ENCODE measurements around the gene MRO.

Gene MRO

GRCh38 chr18:50757358-50757757, 62.5 kb downstream of the MRO start:
- H3K27me3 ChIP-seq (ENCODE audit: low read depth) = peaks cover 3% of the 10 kb centered on the region; the same call in 1 of the 2 replicates
- peak in 1 of 2 experiments; percentile 11 for DNase-seq (ENCODE audit: low spot score in 2 of 2)
- in situ Hi-C loops (cut with MboI; ENCODE audit: low sequenced_read_pairs) = no loop called here
- no peak overlapping the region for H3K4me3 ChIP-seq
- no peaks in the 10 kb centered on the region for H3K4me1 ChIP-seq
- H3K36me3 ChIP-seq (replicated peaks) = no peaks in the 10 kb centered on the region
- no peaks in the 10 kb centered on the region; the same call in 1 of the 2 replicates for H3K9me3 ChIP-seq

GRCh38 chr18:50754297-50754696, 65.5 kb downstream of the MRO start:
- no peak overlapping the region for H3K4me3 ChIP-seq
- in situ Hi-C loops (cut with MboI; ENCODE audit: low sequenced_read_pairs) = no loop called here
- H3K27me3 ChIP-seq (ENCODE audit: low read depth) = no peaks in the 10 kb centered on the region
- no peaks in the 10 kb centered on the region for H3K36me3 ChIP-seq (replicated peaks)
- H3K4me1 ChIP-seq = no peaks in the 10 kb centered on the region
- no peak for DNase-seq (ENCODE audit: low spot score in 2 of 2)
- no peaks in the 10 kb centered on the region for H3K9me3 ChIP-seq

- H3K4me1 ChIP-seq = no peaks in the 10 kb centered on the region
- DNase-seq (ENCODE audit: low spot score in 2 of 2) = no peak
- no peaks in the 10 kb centered on the region for H3K9me3 ChIP-seq
- H3K4me3 ChIP-seq = no peak overlapping the region
- no peaks in the 10 kb centered on the region for H3K36me3 ChIP-seq (replicated peaks)
- no peaks in the 10 kb centered on the region for H3K27me3 ChIP-seq (ENCODE audit: low read depth)
- in situ Hi-C loops (cut with MboI; ENCODE audit: low sequenced_read_pairs) = no loop called here
Observed at GRCh38 chr18:50753311-50753710, 66.5 kb downstream of the MRO start.

- DNase-seq (ENCODE audit: low spot score in 2 of 2) = no peak
- no peaks in the 10 kb centered on the region for H3K9me3 ChIP-seq
- no peak overlapping the region for H3K4me3 ChIP-seq
- no peaks in the 10 kb centered on the region for H3K36me3 ChIP-seq (replicated peaks)
- H3K27me3 ChIP-seq (ENCODE audit: low read depth) = no peaks in the 10 kb centered on the region
- in situ Hi-C loops (cut with MboI; ENCODE audit: low sequenced_read_pairs) = no loop called here
- H3K4me1 ChIP-seq = no peaks in the 10 kb centered on the region
Observed at GRCh38 chr18:50751947-50752346, 67.9 kb downstream of the MRO start.

- no peak overlapping the region for H3K4me3 ChIP-seq
- H3K9me3 ChIP-seq = no peaks in the 10 kb centered on the region
- no peaks in the 10 kb centered on the region for H3K36me3 ChIP-seq (replicated peaks)
- in situ Hi-C loops (cut with MboI; ENCODE audit: low sequenced_read_pairs) = no loop called here
- no peaks in the 10 kb centered on the region for H3K27me3 ChIP-seq (ENCODE audit: low read depth)
- DNase-seq (ENCODE audit: low spot score in 2 of 2) = no peak
- H3K4me1 ChIP-seq = no peaks in the 10 kb centered on the region
Observed at GRCh38 chr18:50751490-50751889, 68.3 kb downstream of the MRO start.

GRCh38 chr18:50750546-50750945, 69.3 kb downstream of the MRO start:
- in situ Hi-C loops (cut with MboI; ENCODE audit: low sequenced_read_pairs) = no loop called here
- no peak for DNase-seq (ENCODE audit: low spot score in 2 of 2)
- no peaks in the 10 kb centered on the region for H3K4me1 ChIP-seq
- no peak overlapping the region for H3K4me3 ChIP-seq
- no peaks in the 10 kb centered on the region for H3K27me3 ChIP-seq (ENCODE audit: low read depth)
- no peaks in the 10 kb centered on the region for H3K36me3 ChIP-seq (replicated peaks)
- no peaks in the 10 kb centered on the region for H3K9me3 ChIP-seq

GRCh38 chr18:50749945-50750344, 69.9 kb downstream of the MRO start:
- H3K27me3 ChIP-seq (ENCODE audit: low read depth) = no peaks in the 10 kb centered on the region
- no peak for DNase-seq (ENCODE audit: low spot score in 2 of 2)
- H3K4me3 ChIP-seq = no peak overlapping the region
- no peaks in the 10 kb centered on the region for H3K4me1 ChIP-seq
- in situ Hi-C loops (cut with MboI; ENCODE audit: low sequenced_read_pairs) = no loop called here
- H3K36me3 ChIP-seq (replicated peaks) = no peaks in the 10 kb centered on the region
- no peaks in the 10 kb centered on the region for H3K9me3 ChIP-seq

- H3K4me1 ChIP-seq = no peaks in the 10 kb centered on the region
- H3K9me3 ChIP-seq = no peaks in the 10 kb centered on the region
- no peaks in the 10 kb centered on the region for H3K36me3 ChIP-seq (replicated peaks)
- H3K4me3 ChIP-seq = no peak overlapping the region
- in situ Hi-C loops (cut with MboI; ENCODE audit: low sequenced_read_pairs) = no loop called here
- DNase-seq (ENCODE audit: low spot score in 2 of 2) = no peak
- H3K27me3 ChIP-seq (ENCODE audit: low read depth) = no peaks in the 10 kb centered on the region
Observed at GRCh38 chr18:50749421-50749820, 70.4 kb downstream of the MRO start.

GRCh38 chr18:50748243-50749229, 71.3 kb downstream of the MRO start:
- no peaks in the 10 kb centered on the region for H3K9me3 ChIP-seq
- DNase-seq (ENCODE audit: low spot score in 2 of 2) = peak; percentile 9 to 61
- H3K4me1 ChIP-seq = no peaks in the 10 kb centered on the region
- in situ Hi-C loops (cut with MboI; ENCODE audit: low sequenced_read_pairs) = no loop called here
- H3K27me3 ChIP-seq (ENCODE audit: low read depth) = no peaks in the 10 kb centered on the region
- no peak overlapping the region for H3K4me3 ChIP-seq
- H3K36me3 ChIP-seq (replicated peaks) = no peaks in the 10 kb centered on the region

- Histone ChIP-seq H3K27me3 (ENCODE audit: low read depth) (no peaks in the 10 kb centered on the region), H3K36me3 (replicated peaks) (no peaks in the 10 kb centered on the region), H3K4me3 (no peak overlapping the region), H3K9me3 (no peaks in the 10 kb centered on the region), H3K4me1 (no peaks in the 10 kb centered on the region)
- no peak for DNase-seq (ENCODE audit: low spot score in 2 of 2)
- in situ Hi-C loops (cut with MboI; ENCODE audit: low sequenced_read_pairs) = no loop called here
Observed at GRCh38 chr18:50747849-50748242, 72.0 kb downstream of the MRO start.

GRCh38 chr18:50745945-50746344, 73.9 kb downstream of the MRO start:
- H3K36me3 ChIP-seq (replicated peaks) = no peaks in the 10 kb centered on the region
- DNase-seq (ENCODE audit: low spot score in 2 of 2) = no peak
- H3K27me3 ChIP-seq (ENCODE audit: low read depth) = no peaks in the 10 kb centered on the region
- in situ Hi-C loops (cut with MboI; ENCODE audit: low sequenced_read_pairs) = no loop called here
- H3K4me3 ChIP-seq = no peak overlapping the region
- H3K4me1 ChIP-seq = no peaks in the 10 kb centered on the region
- H3K9me3 ChIP-seq = no peaks in the 10 kb centered on the region

Measured in HAP-1 (cell line).